Measurements from ENCODE around the gene RIC3. TPM values are rescaled to one million over a fixed set of nuclear protein-coding genes. Genes with fewer than 3 reads are reported as not detected.

The RIC3 gene
- total RNA-seq, 2 experiments from 2014 or later, result 5.7 to 7.4 TPM

DNA sequence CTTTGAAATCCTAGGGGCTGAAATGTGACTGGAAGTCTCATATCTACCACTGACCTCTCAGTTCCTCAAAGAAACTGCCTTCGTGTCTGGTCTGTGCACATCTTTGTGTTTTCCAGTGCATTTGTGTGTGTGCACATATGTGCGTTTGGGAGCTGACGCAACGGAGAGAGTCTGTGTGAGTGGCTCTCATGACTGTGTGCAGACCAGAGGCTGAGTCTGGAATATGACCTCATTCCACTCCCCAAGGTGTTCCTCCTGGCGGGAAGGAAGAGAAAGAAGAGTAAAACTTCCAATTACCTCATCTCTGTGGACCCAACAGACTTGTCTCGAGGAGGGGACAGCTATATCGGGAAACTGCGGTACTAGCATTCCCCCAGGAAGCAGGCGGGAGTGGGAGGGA, 71.4 kb downstream of the RIC3 start:
- no peaks in the 10 kb centered on the region for H3K4me1 Mint-ChIP-seq
- no peaks in the 10 kb centered on the region for H3K27me3 Mint-ChIP-seq
- no peak overlapping the region for H3K4me3 Mint-ChIP-seq
- CTCF ChIA-PET, result interaction anchor here (1.9 to 14.7 kb wide), 3 partner anchors 63 to 90 kb away, joined by 4 to 210 read pairs (median 173); no protein-coding TSS in a partner anchor
- DNase-seq (peak; percentile 27), ATAC-seq (no peak)
- no peak overlapping the region for H3K27ac Mint-ChIP-seq
- H3K36me3 Mint-ChIP-seq, result no peaks in the 10 kb centered on the region
- H3K9me3 Mint-ChIP-seq (ENCODE audit: low read depth), result no peaks in the 10 kb centered on the region

DNA sequence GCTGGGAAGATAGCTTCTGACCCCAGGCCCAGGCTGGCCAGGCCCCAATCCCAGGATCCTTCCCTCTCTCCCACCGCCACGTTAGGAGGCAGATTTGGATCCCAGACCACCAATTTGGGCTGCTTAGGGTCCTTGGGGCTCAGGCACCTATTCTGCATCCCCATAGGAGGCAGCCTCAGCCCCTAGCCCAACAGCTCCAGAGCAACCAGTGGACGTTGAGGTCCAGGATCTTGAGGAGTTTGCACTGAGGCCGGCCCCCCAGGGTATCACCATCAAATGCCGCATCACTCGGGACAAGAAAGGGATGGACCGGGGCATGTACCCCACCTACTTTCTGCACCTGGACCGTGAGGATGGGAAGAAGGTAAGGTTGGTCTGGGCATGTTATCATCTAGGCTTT, 71.8 kb downstream of the RIC3 start:
- Mint-ChIP-seq H3K27ac (no peak overlapping the region), H3K36me3 (no peaks in the 10 kb centered on the region), H3K4me1 (no peaks in the 10 kb centered on the region), H3K9me3 (ENCODE audit: low read depth) (no peaks in the 10 kb centered on the region), H3K4me3 (no peak overlapping the region), H3K27me3 (no peaks in the 10 kb centered on the region)
- ATAC-seq, result no peak
- CTCF ChIA-PET, result interaction anchor here (1.9 to 14.7 kb wide), 3 partner anchors 62 to 90 kb away, joined by 4 to 210 read pairs (median 173); no protein-coding TSS in a partner anchor
- peak; percentile 30 for DNase-seq

- Mint-ChIP-seq H3K36me3 (no peaks in the 10 kb centered on the region), H3K4me1 (no peaks in the 10 kb centered on the region), H3K27ac (no peak overlapping the region), H3K4me3 (no peak overlapping the region), H3K27me3 (no peaks in the 10 kb centered on the region), H3K9me3 (ENCODE audit: low read depth) (no peaks in the 10 kb centered on the region)
- CTCF ChIA-PET, result interaction anchor here (13.7 to 14.7 kb wide), 2 partner anchors 62 to 89 kb away, joined by 173 to 210 read pairs; no protein-coding TSS in a partner anchor
- no peak for ATAC-seq
- DNase-seq, result peak; percentile 28
Measured at GRCh38 chr11:8096575-8096974, 72.2 kb downstream of the RIC3 start.

- no peaks in the 10 kb centered on the region for H3K36me3 Mint-ChIP-seq
- no peaks in the 10 kb centered on the region for H3K27me3 Mint-ChIP-seq
- no peak overlapping the region for H3K27ac Mint-ChIP-seq
- CTCF ChIA-PET, result interaction anchor here (13.7 to 14.7 kb wide), 2 partner anchors 61 to 89 kb away, joined by 173 to 210 read pairs; no protein-coding TSS in a partner anchor
- DNase-seq (peak; percentile 37), ATAC-seq (no peak)
- no peaks in the 10 kb centered on the region for H3K4me1 Mint-ChIP-seq
- H3K9me3 Mint-ChIP-seq (ENCODE audit: low read depth), result no peaks in the 10 kb centered on the region
- H3K4me3 Mint-ChIP-seq, result no peak overlapping the region
Measured at GRCh38 chr11:8095806-8096522, 72.9 kb downstream of the RIC3 start.

- Mint-ChIP-seq H3K27me3 (no peaks in the 10 kb centered on the region), H3K27ac (no peak overlapping the region), H3K9me3 (ENCODE audit: low read depth) (no peaks in the 10 kb centered on the region), H3K36me3 (no peaks in the 10 kb centered on the region), H3K4me3 (no peak overlapping the region), H3K4me1 (no peaks in the 10 kb centered on the region)
- CTCF ChIA-PET, result interaction anchor here (13.7 to 14.7 kb wide), 2 partner anchors 61 to 88 kb away, joined by 173 to 210 read pairs; no protein-coding TSS in a partner anchor
- ATAC-seq, result no peak
- peak; percentile 18 for DNase-seq
Measured at GRCh38 chr11:8095371-8095770, 73.5 kb downstream of the RIC3 start.

- no peak for ATAC-seq
- no peaks in the 10 kb centered on the region for H3K4me1 Mint-ChIP-seq
- no peaks in the 10 kb centered on the region for H3K36me3 Mint-ChIP-seq
- no peaks in the 10 kb centered on the region for H3K27me3 Mint-ChIP-seq
- no peaks in the 10 kb centered on the region for H3K9me3 Mint-ChIP-seq (ENCODE audit: low read depth)
- H3K4me3 Mint-ChIP-seq, result no peak overlapping the region
- DNase-seq, result no peak
- no peak overlapping the region for H3K27ac Mint-ChIP-seq
- CTCF ChIA-PET, result interaction anchor here (13.7 to 14.7 kb wide), 2 partner anchors 60 to 87 kb away, joined by 173 to 210 read pairs; no protein-coding TSS in a partner anchor
Measured at GRCh38 chr11:8094656-8095055, 74.2 kb downstream of the RIC3 start.

DNA sequence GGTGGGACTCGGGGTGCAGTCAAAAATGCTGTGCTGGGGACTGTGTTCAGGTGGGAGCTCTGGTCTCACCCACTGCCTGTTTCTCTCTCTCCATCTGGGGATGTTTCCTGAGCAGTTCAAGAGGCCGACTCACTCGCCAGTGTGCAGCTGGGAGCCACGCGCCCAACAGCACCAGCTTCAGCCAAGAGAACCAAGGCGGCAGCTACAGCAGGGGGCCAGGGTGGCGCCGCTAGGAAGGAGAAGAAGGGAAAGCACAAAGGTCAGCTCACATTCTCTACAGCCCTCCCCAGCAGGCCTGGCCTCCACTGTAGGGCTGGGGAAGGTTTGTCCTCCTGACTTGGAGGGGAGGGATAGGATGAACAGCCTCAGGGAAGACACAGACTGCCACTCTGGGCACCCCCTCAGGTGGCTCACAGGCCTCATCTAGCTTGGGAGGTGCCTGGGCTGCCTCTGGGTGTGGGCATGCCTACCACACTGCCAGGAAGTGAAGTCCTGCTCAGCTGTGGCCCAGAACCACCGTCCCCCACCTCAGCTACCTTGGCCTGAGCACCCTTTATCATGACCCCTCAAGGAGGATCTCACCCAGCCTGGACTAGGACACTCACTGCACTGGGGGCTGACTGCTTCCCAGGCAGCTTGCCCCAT, 74.8 kb downstream of the RIC3 start:
- Mint-ChIP-seq H3K4me3 (no peak overlapping the region), H3K27me3 (no peaks in the 10 kb centered on the region), H3K9me3 (ENCODE audit: low read depth) (no peaks in the 10 kb centered on the region), H3K27ac (no peak overlapping the region), H3K4me1 (no peaks in the 10 kb centered on the region), H3K36me3 (no peaks in the 10 kb centered on the region)
- peak; percentile 30 for DNase-seq
- ATAC-seq, result no peak
- CTCF ChIA-PET, result interaction anchor here (13.7 to 14.7 kb wide), 2 partner anchors 59 to 87 kb away, joined by 173 to 210 read pairs; no protein-coding TSS in a partner anchor

DNA sequence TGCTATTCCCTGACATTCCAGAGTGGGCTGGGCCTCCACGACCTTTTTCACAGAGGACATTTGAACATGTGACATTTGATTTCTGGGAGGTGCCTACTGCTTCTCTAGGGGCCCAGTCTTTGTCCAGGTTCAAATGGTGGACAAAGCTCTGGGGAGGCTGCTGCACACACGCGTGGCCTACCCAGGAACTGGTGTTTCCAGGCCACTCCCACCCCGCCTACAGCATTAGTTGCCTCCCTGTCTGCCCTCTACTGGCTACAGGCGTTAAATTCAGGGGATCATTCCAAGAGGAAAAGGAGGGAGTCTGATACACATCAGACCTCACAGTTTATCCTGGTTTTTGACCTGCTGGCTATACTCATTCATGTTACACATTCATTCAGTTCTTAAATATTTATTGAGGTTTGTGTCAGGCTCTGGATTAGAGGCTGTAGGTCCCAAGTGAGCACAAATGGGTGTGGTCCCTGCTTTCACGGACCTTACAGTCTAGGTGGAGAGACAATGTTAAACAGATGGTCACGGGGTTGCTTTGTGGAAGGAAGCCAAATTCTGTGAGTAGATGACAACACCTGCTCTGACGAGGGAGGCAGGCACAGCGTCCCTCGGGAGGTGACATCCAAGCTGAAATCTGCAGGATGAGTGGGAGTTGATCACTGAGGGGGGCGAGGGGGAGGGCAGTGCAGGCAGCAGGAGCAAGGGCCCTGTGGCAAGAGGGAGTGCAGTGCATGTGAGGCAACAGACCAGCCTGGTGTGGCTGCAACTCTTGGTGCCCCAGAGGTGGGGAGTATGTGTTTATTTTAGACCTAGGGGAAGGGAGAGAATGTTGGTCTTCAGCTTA, 76.0 kb downstream of the RIC3 start:
- DNase-seq (peak; percentile 59), ATAC-seq (peak; percentile 78)
- H3K27me3 Mint-ChIP-seq, result no peaks in the 10 kb centered on the region
- H3K9me3 Mint-ChIP-seq (ENCODE audit: low read depth), result no peaks in the 10 kb centered on the region
- no peaks in the 10 kb centered on the region for H3K36me3 Mint-ChIP-seq
- CTCF ChIA-PET, result interaction anchor here (13.7 to 14.7 kb wide), 2 partner anchors 58 to 85 kb away, joined by 173 to 210 read pairs; no protein-coding TSS in a partner anchor
- H3K4me1 Mint-ChIP-seq, result no peaks in the 10 kb centered on the region
- H3K4me3 Mint-ChIP-seq, result no peak overlapping the region
- no peak overlapping the region for H3K27ac Mint-ChIP-seq

DNA sequence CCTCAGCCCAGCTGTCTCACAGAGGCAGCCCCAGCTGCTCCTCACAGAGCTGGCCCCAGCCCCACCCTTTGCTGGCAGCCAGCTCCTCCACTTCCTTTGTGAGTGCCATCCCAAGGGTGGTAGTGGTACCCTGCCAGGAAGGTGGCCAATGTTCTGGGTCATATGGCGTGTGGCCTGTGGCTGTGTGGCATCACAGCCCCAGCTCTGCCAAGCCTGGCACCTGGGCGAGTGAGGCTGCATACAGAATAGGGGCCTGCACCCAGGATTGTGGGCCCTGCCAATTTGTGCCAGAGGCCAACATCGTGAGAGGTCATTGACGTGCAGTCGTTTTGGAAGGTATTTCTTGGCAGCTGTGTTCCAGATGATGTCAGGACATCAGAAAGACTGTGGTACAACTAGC, 77.1 kb downstream of the RIC3 start:
- no peak for DNase-seq
- no peak for ATAC-seq
- Mint-ChIP-seq H3K4me3 (no peak overlapping the region), H3K4me1 (no peaks in the 10 kb centered on the region), H3K27me3 (no peaks in the 10 kb centered on the region), H3K36me3 (no peaks in the 10 kb centered on the region), H3K9me3 (ENCODE audit: low read depth) (no peaks in the 10 kb centered on the region), H3K27ac (no peak overlapping the region)
- CTCF ChIA-PET, result interaction anchor here (0.8 to 14.7 kb wide), 7 partner anchors 7 to 208 kb away, joined by 3 to 210 read pairs (median 9); partner anchors contain the start of gene TUB

GRCh38 chr11:8090756-8091155, 78.1 kb downstream of the RIC3 start:
- no peak for ATAC-seq
- no peaks in the 10 kb centered on the region for H3K4me1 Mint-ChIP-seq
- no peaks in the 10 kb centered on the region for H3K27me3 Mint-ChIP-seq
- DNase-seq, result peak; percentile 52
- H3K27ac Mint-ChIP-seq, result no peak overlapping the region
- no peak overlapping the region for H3K4me3 Mint-ChIP-seq
- CTCF ChIA-PET, result interaction anchor here (0.7 to 14.7 kb wide), 10 partner anchors 8 to 207 kb away, joined by 3 to 210 read pairs (median 5); partner anchors contain the start of gene TUB
- no peaks in the 10 kb centered on the region for H3K9me3 Mint-ChIP-seq (ENCODE audit: low read depth)
- H3K36me3 Mint-ChIP-seq, result no peaks in the 10 kb centered on the region

DNA sequence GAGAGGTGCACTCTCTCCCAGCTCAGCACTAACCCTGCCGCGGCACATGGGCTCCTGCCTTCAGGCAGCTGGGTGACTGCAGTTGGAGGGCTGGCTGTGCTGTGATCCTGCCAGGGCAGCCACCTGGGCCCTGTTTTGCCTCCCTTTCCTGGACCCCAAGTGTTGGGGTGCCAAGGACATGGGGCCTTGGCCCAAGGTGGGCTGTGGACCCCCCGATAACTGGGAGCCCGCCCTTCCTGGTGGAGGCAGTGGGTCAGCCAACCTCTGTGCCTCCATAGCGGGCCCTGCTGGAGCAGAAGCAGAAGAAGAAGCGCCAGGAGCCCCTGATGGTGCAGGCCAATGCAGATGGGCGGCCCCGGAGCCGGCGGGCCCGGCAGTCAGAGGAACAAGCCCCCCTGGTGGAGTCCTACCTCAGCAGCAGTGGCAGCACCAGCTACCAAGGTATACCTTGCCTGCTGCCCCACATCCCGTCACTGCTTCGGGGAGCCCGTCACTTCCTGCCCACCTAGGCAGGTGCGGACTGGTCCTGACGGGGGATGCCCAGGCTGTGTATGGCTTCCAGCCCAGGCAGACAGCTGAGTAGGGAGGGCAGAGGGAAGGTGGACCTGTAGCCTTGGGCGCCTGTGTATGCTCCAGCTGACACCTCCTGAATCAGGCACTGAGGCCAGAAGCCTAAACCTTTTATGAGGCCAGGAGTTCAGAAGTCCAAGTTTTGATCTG, 78.9 kb downstream of the RIC3 start:
- H3K9me3 Mint-ChIP-seq (ENCODE audit: low read depth), result no peaks in the 10 kb centered on the region
- no peak overlapping the region for H3K4me3 Mint-ChIP-seq
- DNase-seq (no peak), ATAC-seq (no peak)
- H3K27ac Mint-ChIP-seq, result no peak overlapping the region
- CTCF ChIA-PET, result interaction anchor here (0.7 to 14.7 kb wide), 9 partner anchors 9 to 183 kb away, joined by 3 to 210 read pairs (median 6); partner anchors contain the start of gene TUB
- H3K36me3 Mint-ChIP-seq, result no peaks in the 10 kb centered on the region
- no peaks in the 10 kb centered on the region for H3K4me1 Mint-ChIP-seq
- peaks cover 2% of the 10 kb centered on the region for H3K27me3 Mint-ChIP-seq

DNA sequence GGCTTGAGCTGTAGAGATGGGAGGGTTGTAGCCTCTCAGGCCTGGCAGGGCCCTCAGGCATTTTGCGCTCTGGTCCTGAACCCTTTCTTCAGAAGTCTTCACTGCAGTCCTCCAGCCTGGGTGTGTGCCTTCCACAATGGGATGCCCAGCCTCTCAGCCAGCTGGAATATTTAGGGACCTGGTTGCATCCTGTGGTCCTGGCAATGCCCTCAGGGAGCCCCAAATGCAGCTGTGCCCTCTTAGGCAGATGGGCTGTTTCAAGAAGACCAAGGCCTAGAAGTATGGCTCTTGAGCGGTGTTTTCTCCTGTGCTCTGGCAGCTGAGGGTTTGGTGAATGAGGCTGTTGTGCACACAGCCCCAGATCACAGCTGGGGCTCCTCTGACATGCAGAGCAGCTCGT, 81.1 kb downstream of the RIC3 start:
- CTCF ChIA-PET, result interaction anchor here (1.1 to 14.7 kb wide), 3 partner anchors 11 to 80 kb away, joined by 6 to 210 read pairs (median 173); no protein-coding TSS in a partner anchor
- Mint-ChIP-seq H3K36me3 (no peaks in the 10 kb centered on the region), H3K4me1 (no peaks in the 10 kb centered on the region), H3K27me3 (peaks cover 13% of the 10 kb centered on the region), H3K27ac (no peak overlapping the region), H3K9me3 (ENCODE audit: low read depth) (no peaks in the 10 kb centered on the region), H3K4me3 (no peak overlapping the region)
- DNase-seq (no peak), ATAC-seq (no peak)

All from activated CD8-positive, alpha-beta memory T cell treated with anti-CD3 and anti-CD28 coated beads, Interleukin-2, amount 10 ng/mL, durations not matched to agents 7 days and 5 days (primary cell).